Gastrocnemius medialis (tissue), 4 donors: Measurements from ENCODE around the gene TNNI3K.

ENCODE experiments used
- POLR2A ChIP-seq, 2 donors: fragments of 450-650 bp; IDR thresholded peaks; one replicate each; pipeline ENCODE4 v1.6.1; 2017; ENCODE audit warnings: antibody characterized with exemption in 2 of 2, mild to moderate bottlenecking in 2 of 2, moderate library complexity in 2 of 2
- TF ChIP-seq, protein P1 (sequence below), 5 experiments: fragments of 450-650 bp in 3 of 5; fragments of 200-600 bp in 2 of 5; sonication (generic) in 2 of 5; IDR thresholded peaks in 4 of 5; conservative IDR thresholded peaks in 1 of 5; 1 replicate in 4 of 5; 2 replicates in 1 of 5; pipeline ENCODE4 v1.5.1; 2016 to 2019; ENCODE audit warnings: antibody characterized with exemption in 5 of 5, mild to moderate bottlenecking in 3 of 5, moderate library complexity in 3 of 5

DNA sequence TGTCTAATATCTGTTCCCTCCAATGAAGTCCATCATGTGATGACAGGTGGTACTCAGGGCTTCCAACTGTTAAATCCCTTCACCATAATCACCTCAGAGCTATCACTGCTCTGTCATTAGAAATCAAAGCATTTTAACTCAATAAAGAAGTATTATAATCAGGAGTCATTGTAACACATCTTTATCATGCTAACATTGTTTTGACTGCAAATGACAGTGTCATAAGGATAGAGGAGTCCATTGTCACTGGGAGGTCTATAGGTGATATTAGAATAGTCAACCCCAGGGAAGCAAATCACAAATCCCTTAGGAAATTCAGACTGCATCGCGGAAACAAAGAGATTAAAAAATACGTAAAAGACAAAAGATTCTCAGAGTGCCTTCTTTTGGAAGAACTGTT lies 246.4 kb downstream of the TNNI3K start:
- TF ChIP-seq POLR2A (IDR thresholded peaks at IDR 0.05) = no peak
- TF ChIP-seq, protein P1, sequence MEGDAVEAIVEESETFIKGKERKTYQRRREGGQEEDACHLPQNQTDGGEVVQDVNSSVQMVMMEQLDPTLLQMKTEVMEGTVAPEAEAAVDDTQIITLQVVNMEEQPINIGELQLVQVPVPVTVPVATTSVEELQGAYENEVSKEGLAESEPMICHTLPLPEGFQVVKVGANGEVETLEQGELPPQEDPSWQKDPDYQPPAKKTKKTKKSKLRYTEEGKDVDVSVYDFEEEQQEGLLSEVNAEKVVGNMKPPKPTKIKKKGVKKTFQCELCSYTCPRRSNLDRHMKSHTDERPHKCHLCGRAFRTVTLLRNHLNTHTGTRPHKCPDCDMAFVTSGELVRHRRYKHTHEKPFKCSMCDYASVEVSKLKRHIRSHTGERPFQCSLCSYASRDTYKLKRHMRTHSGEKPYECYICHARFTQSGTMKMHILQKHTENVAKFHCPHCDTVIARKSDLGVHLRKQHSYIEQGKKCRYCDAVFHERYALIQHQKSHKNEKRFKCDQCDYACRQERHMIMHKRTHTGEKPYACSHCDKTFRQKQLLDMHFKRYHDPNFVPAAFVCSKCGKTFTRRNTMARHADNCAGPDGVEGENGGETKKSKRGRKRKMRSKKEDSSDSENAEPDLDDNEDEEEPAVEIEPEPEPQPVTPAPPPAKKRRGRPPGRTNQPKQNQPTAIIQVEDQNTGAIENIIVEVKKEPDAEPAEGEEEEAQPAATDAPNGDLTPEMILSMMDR (IDR thresholded peaks at IDR 0.05 in 4 of 5, conservative IDR thresholded peaks at IDR 0.05 in 1 of 5) = no peak
